SK-N-SH treated with all-trans-retinoic acid at 6 μM for 48 hours (cell line): ENCODE measurements around the gene SHROOM4.

Source experiments
- ATAC-seq: fragments of 200-7000 bp; cut with Tn5 transposase; 3 replicates; pipeline ENCODE4 v1.9.1; 2020; ENCODE audit warnings: mild to moderate bottlenecking, moderate library complexity
- ARNTL ChIP-seq: fragments of 450-650 bp; formaldehyde crosslinking; IDR thresholded peaks from 2 replicates; pipeline ENCODE4 v1.5.0; 2020; ENCODE audit warnings: low read depth, mild to moderate bottlenecking, moderate library complexity, borderline replicate concordance
- BACH2 ChIP-seq: fragments of 250-450 bp; sonication (Bioruptor Pico); IDR thresholded peaks from 2 replicates; pipeline ENCODE4 v1.9.0; 2021; ENCODE audit warnings: mild to moderate bottlenecking, borderline replicate concordance
- CSDC2 ChIP-seq: fragments of 250-450 bp; sonication (Bioruptor Pico); IDR thresholded peaks from 2 replicates; pipeline ENCODE4 v1.5.0; 2020; ENCODE audit warnings: mild to moderate bottlenecking, moderate library complexity
- ESRRG ChIP-seq: fragments of 250-450 bp; sonication (Bioruptor Pico); IDR thresholded peaks from 2 replicates; pipeline ENCODE4 v1.6.1; 2021; ENCODE audit warnings: mild to moderate bottlenecking
- GLIS3 ChIP-seq: fragments of 250-450 bp; sonication (Bioruptor Pico); IDR thresholded peaks from 2 replicates; pipeline ENCODE4 v1.5.0; 2020; ENCODE audit warnings: mild to moderate bottlenecking, moderate library complexity
- ISL1 ChIP-seq: fragments of 250-450 bp; sonication (Bioruptor Pico); IDR thresholded peaks from 2 replicates; pipeline ENCODE4 v2.1.2; 2022; ENCODE audit warnings: mild to moderate bottlenecking, moderate library complexity
- OSR1 ChIP-seq: fragments of 250-450 bp; sonication (Bioruptor Pico); IDR thresholded peaks from 2 replicates; pipeline ENCODE4 v1.8.0; 2022; ENCODE audit warnings: moderate library complexity, mild to moderate bottlenecking, inconsistent platforms
- PPARA ChIP-seq: fragments of 250-450 bp; sonication (Bioruptor Pico); IDR thresholded peaks from 2 replicates; pipeline ENCODE4 v1.5.0; 2020; ENCODE audit warnings: mild to moderate bottlenecking, borderline replicate concordance
- SNAI2 ChIP-seq: fragments of 250-450 bp; sonication (Bioruptor Pico); IDR thresholded peaks from 2 replicates; pipeline ENCODE4 v1.5.0; 2020; ENCODE audit warnings: mild to moderate bottlenecking, moderate library complexity
- TCF4 ChIP-seq: fragments of 250-450 bp; sonication (Bioruptor Pico); IDR thresholded peaks from 2 replicates; pipeline ENCODE4 v1.8.0; 2021; ENCODE audit warnings: mild to moderate bottlenecking, moderate library complexity, borderline replicate concordance
- ZC3H10 ChIP-seq: fragments of 250-450 bp; sonication (Bioruptor Pico); IDR thresholded peaks from 2 replicates; pipeline ENCODE4 v1.5.1; 2021; ENCODE audit warnings: mild to moderate bottlenecking, moderate library complexity
- ZFP30 ChIP-seq: fragments of 450-650 bp; formaldehyde crosslinking; IDR thresholded peaks from 2 replicates; pipeline ENCODE4 v1.5.0; 2022; ENCODE audit warnings: mild to moderate bottlenecking, moderate library complexity
- ZNF70 ChIP-seq: fragments of 450-650 bp; formaldehyde crosslinking; IDR thresholded peaks from 2 replicates; pipeline ENCODE4 v1.5.0; 2020; ENCODE audit warnings: mild to moderate bottlenecking, moderate library complexity
- ZNF8 ChIP-seq: fragments of 450-650 bp; formaldehyde crosslinking; IDR thresholded peaks from 2 replicates; pipeline ENCODE4 v1.5.0; 2020; ENCODE audit warnings: mild to moderate bottlenecking, moderate library complexity
- TF ChIP-seq, protein P1 (sequence below): fragments of 250-450 bp; sonication (Bioruptor Pico); IDR thresholded peaks from 2 replicates; pipeline ENCODE4 v1.5.1; 2021; ENCODE audit warnings: mild to moderate bottlenecking, moderate library complexity
- TF ChIP-seq, protein P2 (sequence below): fragments of 250-450 bp; sonication (Bioruptor Pico); IDR thresholded peaks from 2 replicates; pipeline ENCODE4 v1.5.0; 2020; ENCODE audit warnings: mild to moderate bottlenecking, moderate library complexity
- TF ChIP-seq, protein P3 (sequence below): fragments of 250-450 bp; sonication (Bioruptor Pico); IDR thresholded peaks from 2 replicates; pipeline ENCODE4 v1.8.0; 2021; ENCODE audit warnings: low read depth, mild to moderate bottlenecking, moderate library complexity, borderline replicate concordance
- TF ChIP-seq, protein P4 (sequence below): fragments of 250-450 bp; sonication (Bioruptor Pico); IDR thresholded peaks from 2 replicates; pipeline ENCODE4 v1.5.1; 2020; ENCODE audit warnings: low read depth, mild to moderate bottlenecking, moderate library complexity

The SHROOM4 gene

DNA sequence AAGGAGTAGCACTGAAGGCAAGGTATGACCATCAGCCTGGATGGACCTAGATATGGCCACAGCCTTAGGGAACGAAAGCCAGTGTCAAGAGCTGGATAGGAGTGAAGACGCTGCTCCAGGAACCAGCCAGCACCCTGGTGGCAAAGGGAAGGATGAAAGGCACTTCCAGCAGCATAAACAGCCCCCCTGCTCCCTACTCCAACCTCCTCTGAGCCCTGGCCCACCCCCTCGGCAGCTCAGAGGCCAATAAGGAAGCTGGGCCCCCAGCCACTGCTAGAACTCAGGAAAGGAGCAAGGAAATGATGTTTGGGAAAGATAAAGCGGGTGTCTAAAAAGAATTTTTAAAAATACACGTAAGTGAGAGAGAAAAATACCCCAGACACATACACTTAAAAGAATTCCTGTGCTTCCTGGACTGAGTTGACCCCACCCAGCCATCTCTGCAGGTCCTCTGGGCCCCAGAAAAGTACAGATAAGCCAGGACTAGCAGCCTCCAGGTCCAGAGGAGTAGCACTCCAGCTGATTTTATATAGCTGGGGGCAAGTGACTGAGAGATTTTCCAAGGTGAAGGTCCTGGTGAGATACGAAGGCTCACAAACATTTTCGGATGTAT, 170.4 kb downstream of the SHROOM4 start:
- no peak for TF ChIP-seq ARNTL
- no peak for TF ChIP-seq SNAI2 (CRISPR knock-in tag)
- TF ChIP-seq PPARA (CRISPR knock-in tag): no peak
- no peak for TF ChIP-seq CSDC2 (CRISPR knock-in tag)
- TF ChIP-seq ZFP30 (CRISPR knock-in tag): no peak
- ATAC-seq: no peak

DNA sequence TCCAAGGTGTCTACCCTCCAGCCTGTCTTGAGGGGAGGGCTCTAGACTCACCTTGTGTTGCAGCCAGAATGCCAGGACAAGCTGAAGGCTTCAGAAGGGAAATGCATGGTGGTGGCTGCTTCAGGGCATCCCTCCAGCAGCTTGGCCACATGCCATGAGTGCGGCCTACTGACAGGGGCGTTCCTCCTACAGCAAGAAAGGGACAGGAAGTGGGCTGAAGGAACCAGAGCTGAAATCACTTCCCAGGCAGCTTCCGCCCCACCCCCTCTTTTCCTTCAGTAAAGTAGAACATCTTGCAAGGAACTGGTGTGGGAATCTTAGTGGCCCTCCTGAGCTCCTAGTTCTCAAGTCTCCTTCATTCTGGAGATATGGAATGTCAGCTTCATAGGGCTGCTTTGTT, 175.9 kb downstream of the SHROOM4 start:
- TF ChIP-seq PPARA (CRISPR knock-in tag) (no peak), ZNF70 (no peak), BACH2 (CRISPR knock-in tag) (no peak), ZC3H10 (CRISPR knock-in tag) (no peak)
- TF ChIP-seq, protein P1, sequence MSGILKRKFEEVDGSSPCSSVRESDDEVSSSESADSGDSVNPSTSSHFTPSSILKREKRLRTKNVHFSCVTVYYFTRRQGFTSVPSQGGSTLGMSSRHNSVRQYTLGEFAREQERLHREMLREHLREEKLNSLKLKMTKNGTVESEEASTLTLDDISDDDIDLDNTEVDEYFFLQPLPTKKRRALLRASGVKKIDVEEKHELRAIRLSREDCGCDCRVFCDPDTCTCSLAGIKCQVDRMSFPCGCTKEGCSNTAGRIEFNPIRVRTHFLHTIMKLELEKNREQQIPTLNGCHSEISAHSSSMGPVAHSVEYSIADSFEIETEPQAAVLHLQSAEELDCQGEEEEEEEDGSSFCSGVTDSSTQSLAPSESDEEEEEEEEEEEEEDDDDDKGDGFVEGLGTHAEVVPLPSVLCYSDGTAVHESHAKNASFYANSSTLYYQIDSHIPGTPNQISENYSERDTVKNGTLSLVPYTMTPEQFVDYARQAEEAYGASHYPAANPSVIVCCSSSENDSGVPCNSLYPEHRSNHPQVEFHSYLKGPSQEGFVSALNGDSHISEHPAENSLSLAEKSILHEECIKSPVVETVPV (CRISPR knock-in tag): no peak
- ATAC-seq: no peak

DNA sequence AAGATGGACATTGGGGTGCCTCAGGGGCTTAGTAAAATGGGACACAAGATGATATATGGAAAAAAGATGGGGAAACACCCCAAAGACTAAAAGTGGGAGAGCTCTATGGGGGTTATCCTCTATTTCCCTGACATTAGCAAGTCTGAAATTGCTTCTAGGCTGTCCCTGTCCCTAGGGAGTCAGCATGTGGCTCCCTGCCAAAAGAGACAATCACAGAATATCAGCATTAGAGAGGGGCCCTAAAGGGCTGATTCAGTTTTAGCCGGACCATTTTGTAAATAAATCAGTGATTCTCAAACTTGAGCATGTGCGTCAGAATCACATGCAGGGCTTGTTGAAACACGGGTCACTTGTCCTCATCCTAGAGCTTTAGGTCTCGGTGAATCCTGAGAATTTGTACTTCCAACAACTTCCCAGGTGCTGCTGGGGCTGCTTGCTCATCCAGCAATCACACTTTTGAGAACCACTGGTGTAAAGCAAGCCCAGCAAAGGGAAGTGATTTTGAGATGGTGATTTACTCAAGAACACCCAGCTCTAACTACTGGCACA, 178.1 kb downstream of the SHROOM4 start:
- ATAC-seq: no peak
- TF ChIP-seq SNAI2 (CRISPR knock-in tag): no peak
- no peak for TF ChIP-seq BACH2 (CRISPR knock-in tag)
- no peak for TF ChIP-seq PPARA (CRISPR knock-in tag)
- TF ChIP-seq OSR1 (CRISPR knock-in tag): no peak
- no peak for TF ChIP-seq ZC3H10 (CRISPR knock-in tag)
- TF ChIP-seq, protein P2, sequence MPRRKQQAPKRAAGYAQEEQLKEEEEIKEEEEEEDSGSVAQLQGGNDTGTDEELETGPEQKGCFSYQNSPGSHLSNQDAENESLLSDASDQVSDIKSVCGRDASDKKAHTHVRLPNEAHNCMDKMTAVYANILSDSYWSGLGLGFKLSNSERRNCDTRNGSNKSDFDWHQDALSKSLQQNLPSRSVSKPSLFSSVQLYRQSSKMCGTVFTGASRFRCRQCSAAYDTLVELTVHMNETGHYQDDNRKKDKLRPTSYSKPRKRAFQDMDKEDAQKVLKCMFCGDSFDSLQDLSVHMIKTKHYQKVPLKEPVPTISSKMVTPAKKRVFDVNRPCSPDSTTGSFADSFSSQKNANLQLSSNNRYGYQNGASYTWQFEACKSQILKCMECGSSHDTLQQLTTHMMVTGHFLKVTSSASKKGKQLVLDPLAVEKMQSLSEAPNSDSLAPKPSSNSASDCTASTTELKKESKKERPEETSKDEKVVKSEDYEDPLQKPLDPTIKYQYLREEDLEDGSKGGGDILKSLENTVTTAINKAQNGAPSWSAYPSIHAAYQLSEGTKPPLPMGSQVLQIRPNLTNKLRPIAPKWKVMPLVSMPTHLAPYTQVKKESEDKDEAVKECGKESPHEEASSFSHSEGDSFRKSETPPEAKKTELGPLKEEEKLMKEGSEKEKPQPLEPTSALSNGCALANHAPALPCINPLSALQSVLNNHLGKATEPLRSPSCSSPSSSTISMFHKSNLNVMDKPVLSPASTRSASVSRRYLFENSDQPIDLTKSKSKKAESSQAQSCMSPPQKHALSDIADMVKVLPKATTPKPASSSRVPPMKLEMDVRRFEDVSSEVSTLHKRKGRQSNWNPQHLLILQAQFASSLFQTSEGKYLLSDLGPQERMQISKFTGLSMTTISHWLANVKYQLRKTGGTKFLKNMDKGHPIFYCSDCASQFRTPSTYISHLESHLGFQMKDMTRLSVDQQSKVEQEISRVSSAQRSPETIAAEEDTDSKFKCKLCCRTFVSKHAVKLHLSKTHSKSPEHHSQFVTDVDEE: no peak
- TF ChIP-seq, protein P3, sequence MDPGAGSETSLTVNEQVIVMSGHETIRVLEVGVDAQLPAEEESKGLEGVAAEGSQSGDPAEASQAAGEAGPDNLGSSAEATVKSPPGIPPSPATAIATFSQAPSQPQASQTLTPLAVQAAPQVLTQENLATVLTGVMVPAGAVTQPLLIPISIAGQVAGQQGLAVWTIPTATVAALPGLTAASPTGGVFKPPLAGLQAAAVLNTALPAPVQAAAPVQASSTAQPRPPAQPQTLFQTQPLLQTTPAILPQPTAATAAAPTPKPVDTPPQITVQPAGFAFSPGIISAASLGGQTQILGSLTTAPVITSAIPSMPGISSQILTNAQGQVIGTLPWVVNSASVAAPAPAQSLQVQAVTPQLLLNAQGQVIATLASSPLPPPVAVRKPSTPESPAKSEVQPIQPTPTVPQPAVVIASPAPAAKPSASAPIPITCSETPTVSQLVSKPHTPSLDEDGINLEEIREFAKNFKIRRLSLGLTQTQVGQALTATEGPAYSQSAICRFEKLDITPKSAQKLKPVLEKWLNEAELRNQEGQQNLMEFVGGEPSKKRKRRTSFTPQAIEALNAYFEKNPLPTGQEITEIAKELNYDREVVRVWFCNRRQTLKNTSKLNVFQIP (CRISPR knock-in tag): no peak
- TF ChIP-seq ZNF8: no peak

DNA sequence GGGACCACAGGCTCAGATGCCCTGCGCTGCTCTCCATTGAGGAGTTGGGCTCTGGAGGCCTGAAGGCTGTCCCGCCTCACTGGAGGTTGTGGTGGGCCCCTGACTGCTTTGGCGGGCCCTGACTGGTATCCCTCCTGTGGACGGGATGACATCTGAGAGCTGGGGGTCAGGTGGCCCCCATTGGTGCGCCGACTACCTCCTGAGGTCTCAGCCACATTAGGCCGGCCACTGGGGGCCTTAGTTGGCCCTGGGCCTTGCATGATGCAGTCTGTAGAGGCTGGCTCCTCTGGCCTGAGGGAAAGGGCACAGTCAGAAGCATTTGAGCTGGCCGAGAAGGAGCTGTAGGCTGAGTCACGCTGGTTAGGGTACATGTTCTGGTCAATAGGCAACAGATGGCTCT, 178.8 kb downstream of the SHROOM4 start:
- ATAC-seq: no peak
- TF ChIP-seq PPARA (CRISPR knock-in tag) (no peak), SNAI2 (CRISPR knock-in tag) (no peak), ESRRG (CRISPR knock-in tag) (no peak), ZNF70 (no peak), GLIS3 (CRISPR knock-in tag) (no peak), ISL1 (no peak), OSR1 (CRISPR knock-in tag) (no peak), ZFP30 (CRISPR knock-in tag) (no peak), TCF4 (CRISPR knock-in tag) (no peak), CSDC2 (CRISPR knock-in tag) (no peak), ZC3H10 (CRISPR knock-in tag) (no peak), ARNTL (no peak)
- TF ChIP-seq, protein P2: no peak
- TF ChIP-seq, protein P4, sequence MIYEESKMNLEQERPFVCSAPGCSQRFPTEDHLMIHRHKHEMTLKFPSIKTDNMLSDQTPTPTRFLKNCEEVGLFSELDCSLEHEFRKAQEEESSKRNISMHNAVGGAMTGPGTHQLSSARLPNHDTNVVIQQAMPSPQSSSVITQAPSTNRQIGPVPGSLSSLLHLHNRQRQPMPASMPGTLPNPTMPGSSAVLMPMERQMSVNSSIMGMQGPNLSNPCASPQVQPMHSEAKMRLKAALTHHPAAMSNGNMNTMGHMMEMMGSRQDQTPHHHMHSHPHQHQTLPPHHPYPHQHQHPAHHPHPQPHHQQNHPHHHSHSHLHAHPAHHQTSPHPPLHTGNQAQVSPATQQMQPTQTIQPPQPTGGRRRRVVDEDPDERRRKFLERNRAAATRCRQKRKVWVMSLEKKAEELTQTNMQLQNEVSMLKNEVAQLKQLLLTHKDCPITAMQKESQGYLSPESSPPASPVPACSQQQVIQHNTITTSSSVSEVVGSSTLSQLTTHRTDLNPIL (CRISPR knock-in tag): no peak
- TF ChIP-seq, protein P3 (CRISPR knock-in tag): no peak
- TF ChIP-seq, protein P1 (CRISPR knock-in tag): no peak
